GM12878 (cell line): Measurements from ENCODE around the gene ZNF628. TPM values are rescaled to one million over a fixed set of nuclear protein-coding genes. Genes with fewer than 3 reads are reported as not detected.

ENCODE experiments used
- ATAC-seq: fragments of 200-7000 bp; cut with Tn5 transposase; 3 replicates; pipeline ENCODE4 v1.9.1; 2020; ENCODE audit warnings: mild to moderate bottlenecking, moderate library complexity
- BruUV-seq: library from RNA; stranded (reverse); fragments of 400-500 nt; replicated peaks from 2 replicates; lab custom pipeline; 2021; lab: Mats Ljungman, UMichigan
- CTCF ChIA-PET: fragments of 300-600 bp; sonication (Branson Sonifier 250); formaldehyde crosslinking; extraction: SDS; loops from one replicate; lab custom pipeline; 2021; ENCODE audit warnings: inconsistent platforms; lab: Yijun Ruan, JAX
- POLR2A ChIA-PET: fragments of 350-600 bp; formaldehyde crosslinking; extraction: SDS; loops from one replicate; lab custom pipeline; 2021; ENCODE audit warnings: inconsistent platforms; lab: Charles Lee
- RAD21 ChIA-PET: fragments of 300-600 bp; sonication (Branson Sonifier 250); formaldehyde crosslinking; loops from one replicate; lab custom pipeline; 2023; ENCODE audit warnings: antibody characterized with exemption; ENCODE audit not compliant: unreplicated experiment; lab: Charles Lee
- SMC1A ChIA-PET: fragments of 300-600 bp; sonication (Branson Sonifier 250); formaldehyde crosslinking; loops from one replicate; lab custom pipeline; 2023; ENCODE audit not compliant: unreplicated experiment, uncharacterized antibody; lab: Charles Lee
- DNase-seq: peaks from one replicate; pipeline ENCODE4 v3.0.0-alpha.2; 2011; ENCODE audit warnings: low read depth, low spot score
- FAIRE-seq: peaks from 3 replicates; lab custom pipeline; 2011; peaks lifted over from hg19 to GRCh38; lab: Jason Lieb, UNC
- H2AFZ ChIP-seq: 2 replicates; pipeline ENCODE4 v1.6.0; 2011; ENCODE audit warnings: low read depth, low read length, control low read depth; ENCODE audit not compliant: control insufficient read depth
- H3K27ac ChIP-seq: 2 replicates; pipeline ENCODE4 v1.5.1; 2011; ENCODE audit warnings: control low read depth; ENCODE audit not compliant: control insufficient read depth, insufficient read depth
- H3K27me3 ChIP-seq, 2 experiments: replicated peaks in 1 of 2; 2 replicates each; pipeline versions ENCODE4 v1.6.0 to v1.6.1; 2011; ENCODE audit warnings: low read length in 1 of 2; ENCODE audit not compliant: control insufficient read depth in 2 of 2, insufficient read depth in 2 of 2
- H3K36me3 ChIP-seq, 2 experiments: 2 replicates each; pipeline ENCODE4 v1.5.1; 2011; ENCODE audit warnings: low read length in 1 of 2; ENCODE audit not compliant: control insufficient read depth in 2 of 2, insufficient read depth in 2 of 2
- H3K4me1 ChIP-seq: 2 replicates; pipeline ENCODE4 v1.6.1; 2011; ENCODE audit warnings: mild to moderate bottlenecking, low read length, moderate library complexity, mixed read lengths; ENCODE audit not compliant: control insufficient read depth, insufficient read depth
- H3K4me2 ChIP-seq: 2 replicates; pipeline ENCODE4 v1.6.0; 2011; ENCODE audit warnings: control low read depth; ENCODE audit not compliant: control insufficient read depth, insufficient read depth
- H3K4me3 ChIP-seq: fragments of 200-600 bp; sonication (generic); 2 replicates; pipeline ENCODE4 v1.5.1; 2016
- H3K79me2 ChIP-seq: 2 replicates; pipeline ENCODE4 v1.6.0; 2011; ENCODE audit warnings: low read length; ENCODE audit not compliant: control insufficient read depth, insufficient read depth
- H3K9ac ChIP-seq: 2 replicates; pipeline ENCODE4 v1.8.0; 2011; ENCODE audit warnings: low read length, control low read depth, mixed read lengths; ENCODE audit not compliant: control insufficient read depth, insufficient read depth
- H3K9me3 ChIP-seq: replicated peaks from 3 replicates; pipeline ENCODE4 v1.5.1; 2011; ENCODE audit warnings: mild to moderate bottlenecking, low read length; ENCODE audit not compliant: control insufficient read depth, insufficient read depth
- H4K20me1 ChIP-seq: 2 replicates; pipeline ENCODE4 v1.6.0; 2011; ENCODE audit not compliant: control insufficient read depth, insufficient read depth
- BACH1 ChIP-seq: fragments of 450-650 bp; IDR thresholded peaks from 2 replicates; pipeline ENCODE4 v1.6.1; 2017; ENCODE audit warnings: mild to moderate bottlenecking, borderline replicate concordance
- CBX3 ChIP-seq: fragments of 200-600 bp; sonication (generic); IDR thresholded peaks from 2 replicates; pipeline ENCODE4 v1.6.1; 2016; ENCODE audit warnings: low read depth, borderline replicate concordance
- CEBPB ChIP-seq, 2 experiments: fragments of 150-350 bp in 1 of 2; IDR thresholded peaks; 2 replicates each; pipeline ENCODE4 v1.6.1; 2012 to 2014; ENCODE audit warnings: low read depth in 2 of 2, low read length in 2 of 2, borderline replicate concordance in 1 of 2, inconsistent platforms in 1 of 2
- CHD2 ChIP-seq: IDR thresholded peaks from 2 replicates; pipeline ENCODE4 v1.6.1; 2011; ENCODE audit warnings: low read depth, low read length, improper control_type of control experiment, borderline replicate concordance
- CREB1 ChIP-seq: IDR thresholded peaks from 2 replicates; pipeline ENCODE4 v1.6.1; 2012; ENCODE audit warnings: low read depth, mild to moderate bottlenecking, inconsistent platforms
- DPF2 ChIP-seq: fragments of 450-650 bp; IDR thresholded peaks from 2 replicates; pipeline ENCODE4 v1.6.1; 2017; ENCODE audit warnings: mild to moderate bottlenecking
- EP300 ChIP-seq, 2 experiments: fragments of 150-350 bp in 1 of 2; IDR thresholded peaks; 2 replicates each; pipeline ENCODE4 v1.6.1; 2011 to 2012; ENCODE audit warnings: low read depth in 2 of 2, low read length in 2 of 2, borderline replicate concordance in 1 of 2, improper control_type of control experiment in 1 of 2, inconsistent platforms in 1 of 2; ENCODE audit not compliant: control insufficient read depth in 1 of 2
- GATAD2B ChIP-seq: fragments of 450-650 bp; conservative IDR thresholded peaks from 2 replicates; pipeline ENCODE4 v1.6.1; 2017; ENCODE audit warnings: low read depth, mild to moderate bottlenecking, moderate library complexity
- HDAC2 ChIP-seq: fragments of 200-600 bp; sonication (generic); IDR thresholded peaks from 2 replicates; pipeline ENCODE4 v1.6.1; 2017
- IKZF1 ChIP-seq: fragments of 450-650 bp; conservative IDR thresholded peaks from 2 replicates; pipeline ENCODE4 v1.6.1; 2017; ENCODE audit warnings: antibody characterized with exemption, mild to moderate bottlenecking
- SMC3 ChIP-seq: IDR thresholded peaks from 2 replicates; pipeline ENCODE4 v1.6.1; 2011; ENCODE audit warnings: low read length, improper control_type of control experiment, borderline replicate concordance
- SP1 ChIP-seq: IDR thresholded peaks from one replicate; pipeline ENCODE4 v1.6.1; 2011; ENCODE audit warnings: low read depth, low read length
- SPI1 ChIP-seq: IDR thresholded peaks from 2 replicates; pipeline ENCODE4 v1.6.1; 2011; ENCODE audit warnings: low read depth, mild to moderate bottlenecking, low read length, moderate library complexity, borderline replicate concordance; ENCODE audit not compliant: insufficient read depth
- SREBF1 ChIP-seq: IDR thresholded peaks from 2 replicates; pipeline ENCODE4 v1.6.1; 2012; ENCODE audit warnings: mild to moderate bottlenecking, low read length
- SREBF2 ChIP-seq: IDR thresholded peaks from 2 replicates; pipeline ENCODE4 v1.6.1; 2012; ENCODE audit warnings: mild to moderate bottlenecking, low read length
- YY1 ChIP-seq: IDR thresholded peaks from 2 replicates; pipeline ENCODE4 v1.6.1; 2011; ENCODE audit warnings: low read depth, mild to moderate bottlenecking, low read length
- ZBTB33 ChIP-seq: fragments of 450-650 bp; IDR thresholded peaks from 2 replicates; pipeline ENCODE4 v1.6.1; 2017; ENCODE audit warnings: mild to moderate bottlenecking
- ZBTB4 ChIP-seq: fragments of 450-650 bp; formaldehyde crosslinking; IDR thresholded peaks from 2 replicates; pipeline ENCODE4 v1.4.0; 2022; ENCODE audit warnings: mild to moderate bottlenecking, moderate library complexity
- ZNF24 ChIP-seq: fragments of 450-650 bp; IDR thresholded peaks from 2 replicates; pipeline ENCODE4 v1.6.1; 2017; ENCODE audit warnings: antibody characterized with exemption, mild to moderate bottlenecking
- WGBS: methylation state at CpG from one replicate; pipeline ENCODE4 v1.1.6; 2016; ENCODE audit warnings: low lambda C conversion rate; ENCODE audit not compliant: insufficient replicate concordance, insufficient coverage; ENCODE audit errors: missing lambda C conversion rate; 5-methylcytosine and 5-hydroxymethylcytosine counted together
- in situ Hi-C: fragments of 300-500 bp; cut with MboI; formaldehyde crosslinking; loops from 9 replicates; pipeline ENCODE4 v1.14.3; 2018; ENCODE audit warnings: mixed read lengths
- intact Hi-C: fragments of 100-400 bp; cut with micrococcal nuclease; formaldehyde crosslinking; loops from one replicate; pipeline ENCODE4 v1.14.2; 2022; ENCODE audit not compliant: unreplicated experiment
- polyA plus RNA-seq, 11 experiments: library from polyadenylated mRNA; depleted of rRNA in 4 of 11; unstranded in 6 of 11; stranded (reverse) in 5 of 11; fragments of >200 nt; fragmentation: Nextera tagmentation in 4 of 11; fragmentation: Illumina TruSeq in 1 of 11; extraction: Ambion mirVana in 4 of 11; extraction: Trizol in 1 of 11; gene quantifications; 1 replicate in 1 of 11; 2 replicates in 10 of 11; pipeline versions ENCODE4 v1.2.1 to v1.2.3, GENCODE V29; 2011 to 2016; ENCODE audit warnings: inconsistent platforms in 2 of 11, missing spikeins in 2 of 11, low read depth in 1 of 11
- total RNA-seq, 4 experiments: library from RNA; depleted of rRNA in 3 of 4; stranded (reverse); fragments of >200 nt in 3 of 4; fragmentation: Illumina TruSeq in 1 of 4; extraction: Trizol in 1 of 4; gene quantifications; 2 replicates each; pipeline versions ENCODE4 v1.2.1 to v1.2.3, GENCODE V29; 2013 to 2021

Gene ZNF628
- total and polyA plus RNA-seq, 10 of the 15 experiments (the other 5 are each of a cell fraction or from before 2014, with no cell fraction given): 0.04 to 11.3 (median 1.6) TPM; not detected in 1

GRCh38 chr19:55503502-55504251 is 27.3 kb downstream of the ZNF628 start:
- ChIA-PET SMC1A (interaction anchor here (0.6 to 2.4 kb wide), 14 partner anchors 9 to 212 kb away, joined by 3 to 19 read pairs (median 5); partner anchors contain the start of genes ISOC2, NAT14, ZNF628 and ZNF865), POLR2A (interaction anchor here (0.6 to 1.0 kb wide), 8 partner anchors 19 to 1409 kb away, joined by 3 to 6 read pairs (median 3); partner anchors contain the start of genes ISOC2, NAT14, PPP6R1 and ZNF628), RAD21 (interaction anchor here (0.7 to 1.7 kb wide), 26 partner anchors 10 to 386 kb away, joined by 3 to 34 read pairs (median 6); partner anchors contain the start of genes CCDC106, HSPBP1, ISOC2 and KMT5C), CTCF (interaction anchor here (0.7 to 3.7 kb wide), 40 partner anchors 9 to 438 kb away, joined by 3 to 88 read pairs (median 9); partner anchors contain the start of genes FIZ1, ISOC2, KMT5C and NAT14)
- peak; percentile 99 for ATAC-seq
- Histone ChIP-seq H3K27ac (peak overlapping the region; percentile 80), H3K9me3 (no peaks in the 10 kb centered on the region), H3K4me3 (peak overlapping the region; percentile 43; the same call in 1 of the 2 replicates), H3K36me3 (no peaks in the 10 kb centered on the region), H3K4me1 (peaks cover 5% of the 10 kb centered on the region), H4K20me1 (no peaks in the 10 kb centered on the region), H3K27me3 (no peaks in the 10 kb centered on the region), H2AFZ (peak overlapping the region; percentile 97), H3K9ac (peak overlapping the region; percentile 58), H3K79me2 (no peaks in the 10 kb centered on the region), H3K4me2 (peak overlapping the region; percentile 58)
- DNase-seq: peak; percentile 80
- peak; percentile 85 for FAIRE-seq
- intact Hi-C loops: loop anchor here (1.0 to 2.0 kb wide), 2 partner anchors 35 to 363 kb away; no protein-coding TSS in a partner anchor
- 10% methylated on average over 46 of the region's 64 CpGs for WGBS
- BruUV-seq: no TSS peak
- in situ Hi-C loops: no loop called here
- TF ChIP-seq DPF2: 0 out of 2 replicates have a peak, but pooled peaks have one; percentile 39
- peak; percentile 80; the same call in 1 of the 2 replicates for TF ChIP-seq ZBTB33
- TF ChIP-seq YY1: peak; percentile 35
- no peak for TF ChIP-seq SPI1
- no peak for TF ChIP-seq SREBF2
- TF ChIP-seq ZNF24: no peak
- peak; percentile 72; the same call in 1 of the 2 replicates for TF ChIP-seq GATAD2B
- no peak for TF ChIP-seq HDAC2
- TF ChIP-seq SREBF1: no peak
- no peak for TF ChIP-seq EP300 (IDR thresholded peaks at IDR 0.05; ENCODE audit: borderline replicate concordance in 1 of 2, control insufficient read depth in 1 of 2, low read depth in 2 of 2, low read length in 2 of 2)
- peak; percentile 70 for TF ChIP-seq SMC3
- peak; percentile 71 for TF ChIP-seq SP1
- peak; percentile 97 for TF ChIP-seq CREB1
- 0 out of 2 replicates have a peak, but pooled peaks have one; percentile 28 for TF ChIP-seq BACH1
- TF ChIP-seq CEBPB (IDR thresholded peaks at IDR 0.05; ENCODE audit: borderline replicate concordance in 1 of 2, low read depth in 2 of 2, low read length in 2 of 2): peak in 1 of 2 experiments; percentile 89; a peak in 1 of 4 replicates
- TF ChIP-seq CBX3: no peak
- no peak for TF ChIP-seq ZBTB4
- peak; percentile 64 for TF ChIP-seq IKZF1
- TF ChIP-seq CHD2: peak; percentile 57; the same call in 1 of the 2 replicates
